D341Med (cell line): Measurements from ENCODE around the gene ZNF768.

Source experiments
- DNase-seq: peaks from one replicate; pipeline ENCODE4 v3.0.0; 2012; ENCODE audit warnings: low spot score

ZNF768 gene

GRCh38 chr16:30526137-30526822 lies at the start of gene ZNF768:
ZNF768 (minus strand) TSS chr16:30526566; CDS start chr16:30526413, 153 bp downstream.
- no peak for DNase-seq

- DNase-seq = no peak
Observed at GRCh38 chr16:30574678-30575077, 48.3 kb upstream of the ZNF768 start.

- peak; percentile 91 for DNase-seq
Observed at GRCh38 chr16:30571445-30572322, 45.3 kb upstream of the ZNF768 start, which contains the start of gene ZNF688. ZNF688 (minus strand) TSS chr16:30571714; CDS start chr16:30571629, 85 bp downstream.

GRCh38 chr16:30570636-30571444 lies 44.5 kb upstream of the ZNF768 start:
- DNase-seq = peak; percentile 40

- no peak for DNase-seq
Observed at GRCh38 chr16:30569746-30570635, 43.6 kb upstream of the ZNF768 start.

- DNase-seq = no peak
Observed at GRCh38 chr16:30569281-30569680, 42.9 kb upstream of the ZNF768 start.

- DNase-seq = no peak
Observed at GRCh38 chr16:30567991-30568638, 41.7 kb upstream of the ZNF768 start.

GRCh38 chr16:30567160-30567990 lies 41.0 kb upstream of the ZNF768 start:
- no peak for DNase-seq

- no peak for DNase-seq
Observed at GRCh38 chr16:30566531-30566930, 40.2 kb upstream of the ZNF768 start.

- no peak for DNase-seq
Observed at GRCh38 chr16:30565984-30566383, 39.6 kb upstream of the ZNF768 start.

- DNase-seq = peak; percentile 65
Observed at GRCh38 chr16:30565526-30565925, 39.2 kb upstream of the ZNF768 start.

GRCh38 chr16:30562021-30562420 lies 35.7 kb upstream of the ZNF768 start:
- DNase-seq = no peak

- no peak for DNase-seq
Observed at GRCh38 chr16:30561089-30561816, 34.9 kb upstream of the ZNF768 start.

- no peak for DNase-seq
Observed at GRCh38 chr16:30559690-30560089, 33.3 kb upstream of the ZNF768 start.

GRCh38 chr16:30558789-30559377 lies 32.5 kb upstream of the ZNF768 start:
- DNase-seq = no peak

- DNase-seq = peak; percentile 91
Observed at GRCh38 chr16:30557957-30558788, 31.8 kb upstream of the ZNF768 start, which contains the start of gene ZNF764. ZNF764 (minus strand) TSS chr16:30558374; CDS start chr16:30558182, 192 bp downstream.

- DNase-seq = no peak
Observed at GRCh38 chr16:30557707-30557956, 31.3 kb upstream of the ZNF768 start.

- DNase-seq = no peak
Observed at GRCh38 chr16:30556125-30556473, 29.7 kb upstream of the ZNF768 start.
